Caco-2 (cell line): ENCODE measurements around the gene SLC5A3. TPM values are rescaled to one million over a fixed set of nuclear protein-coding genes. Genes with fewer than 3 reads are reported as not detected.

Experiments used
- BruUV-seq: library from RNA; stranded (reverse); fragments of 400-500 nt; replicated peaks from 2 replicates; lab custom pipeline; 2021; lab: Mats Ljungman, UMichigan
- CTCF ChIA-PET: fragments of 300-600 bp; sonication (Branson Sonifier 250); formaldehyde crosslinking; loops from one replicate; lab custom pipeline; 2022; ENCODE audit warnings: antibody characterized with exemption; lab: Charles Lee
- POLR2A ChIA-PET: fragments of 300-600 bp; sonication (Branson Sonifier 250); formaldehyde crosslinking; loops from one replicate; lab custom pipeline; 2022; ENCODE audit warnings: antibody characterized with exemption; lab: Charles Lee
- DNase-seq, 2 experiments: peaks; one replicate each; pipeline versions ENCODE4 v3.0.0 to v3.0.0-alpha.2; 2020 to 2022
- H3K27me3 ChIP-seq: replicated peaks from 2 replicates; pipeline ENCODE4 v1.6.0; 2011; ENCODE audit warnings: low read length; ENCODE audit not compliant: control insufficient read depth, insufficient read depth
- H3K36me3 ChIP-seq: 2 replicates; pipeline ENCODE4 v1.5.1; 2011; ENCODE audit warnings: low read length; ENCODE audit not compliant: control insufficient read depth, insufficient read depth
- H3K4me1 ChIP-seq: fragments of 250-450 bp; sonication (Bioruptor Pico); 2 replicates; pipeline ENCODE4 v1.5.1; 2020; ENCODE audit warnings: mild to moderate bottlenecking
- H3K4me3 ChIP-seq: 2 replicates; pipeline ENCODE4 v1.5.1; 2011; ENCODE audit warnings: low read depth, mild to moderate bottlenecking, control low read depth, low read length
- H3K9me3 ChIP-seq: fragments of 250-450 bp; sonication (Bioruptor Pico); 2 replicates; pipeline ENCODE4 v1.5.1; 2020; ENCODE audit warnings: mild to moderate bottlenecking, moderate library complexity
- H3K27ac Mint-ChIP-seq: one replicate; pipeline ENCODE4 v1.8.0; 2022; ENCODE audit warnings: mixed read lengths; ENCODE audit not compliant: unreplicated experiment
- H3K27me3 Mint-ChIP-seq: one replicate; pipeline ENCODE4 v1.8.0; 2022; ENCODE audit warnings: mixed read lengths; ENCODE audit not compliant: insufficient read depth, unreplicated experiment
- H3K36me3 Mint-ChIP-seq: one replicate; pipeline ENCODE4 v1.8.0; 2022; ENCODE audit warnings: mild to moderate bottlenecking, mixed read lengths; ENCODE audit not compliant: insufficient read depth, unreplicated experiment
- H3K4me1 Mint-ChIP-seq: one replicate; pipeline ENCODE4 v1.8.0; 2022; ENCODE audit warnings: low read depth, mixed read lengths; ENCODE audit not compliant: unreplicated experiment
- H3K4me3 Mint-ChIP-seq: one replicate; pipeline ENCODE4 v1.8.0; 2022; ENCODE audit warnings: mild to moderate bottlenecking, moderate library complexity, mixed read lengths; ENCODE audit not compliant: unreplicated experiment
- H3K9me3 Mint-ChIP-seq: one replicate; pipeline ENCODE4 v1.8.0; 2022; ENCODE audit warnings: mixed read lengths; ENCODE audit not compliant: unreplicated experiment
- intact Hi-C: fragments of 100-400 bp; cut with micrococcal nuclease; formaldehyde crosslinking; loops from one replicate; pipeline ENCODE4 v1.10.0; 2022; ENCODE audit not compliant: unreplicated experiment
- total RNA-seq: library from RNA; stranded (reverse); gene quantifications from 2 replicates; pipeline ENCODE4 v1.2.3, GENCODE V29; 2022
- TF ChIP-seq, protein P1 (sequence below), 2 experiments: fragments of 200-600 bp in 1 of 2; IDR thresholded peaks; 1 replicate in 1 of 2; 2 replicates in 1 of 2; pipeline versions ENCODE4 v1.5.1 to v1.8.0; 2011 to 2022; ENCODE audit warnings: antibody characterized with exemption in 1 of 2, control low read depth in 1 of 2, inconsistent platforms in 1 of 2, low read depth in 1 of 2, low read length in 1 of 2, mild to moderate bottlenecking in 1 of 2, moderate library complexity in 1 of 2; ENCODE audit not compliant: insufficient read depth in 1 of 2, severe bottlenecking in 1 of 2, unreplicated experiment in 1 of 2

SLC5A3 gene
- total RNA-seq, 1 experiment from 2014 or later: 19.1 TPM

DNA sequence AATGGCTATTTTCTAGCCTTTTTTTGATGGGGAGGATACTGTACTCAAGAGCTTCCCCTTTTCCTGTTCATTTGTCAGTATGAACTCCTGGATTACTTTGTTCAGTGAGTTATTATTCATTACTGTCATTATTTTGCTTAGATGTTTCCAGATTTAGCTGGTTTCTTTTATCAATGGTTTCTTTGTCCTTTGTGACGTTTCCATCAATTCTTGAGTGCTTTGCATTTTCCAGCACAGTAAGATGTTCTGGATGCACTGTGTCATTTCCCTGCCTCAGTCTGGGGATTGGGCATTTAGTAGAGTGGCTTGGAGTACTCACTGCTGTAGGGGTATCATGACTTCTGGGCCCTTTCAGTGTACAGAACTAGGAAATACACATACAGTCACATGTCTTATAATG lies 34.2 kb downstream of the SLC5A3 start:
- ChIA-PET CTCF (no interaction called here), POLR2A (no interaction called here)
- H3K36me3 ChIP-seq: no peaks in the 10 kb centered on the region
- no peaks in the 10 kb centered on the region for H3K27me3 ChIP-seq
- no peak for DNase-seq
- TF ChIP-seq, protein P1, sequence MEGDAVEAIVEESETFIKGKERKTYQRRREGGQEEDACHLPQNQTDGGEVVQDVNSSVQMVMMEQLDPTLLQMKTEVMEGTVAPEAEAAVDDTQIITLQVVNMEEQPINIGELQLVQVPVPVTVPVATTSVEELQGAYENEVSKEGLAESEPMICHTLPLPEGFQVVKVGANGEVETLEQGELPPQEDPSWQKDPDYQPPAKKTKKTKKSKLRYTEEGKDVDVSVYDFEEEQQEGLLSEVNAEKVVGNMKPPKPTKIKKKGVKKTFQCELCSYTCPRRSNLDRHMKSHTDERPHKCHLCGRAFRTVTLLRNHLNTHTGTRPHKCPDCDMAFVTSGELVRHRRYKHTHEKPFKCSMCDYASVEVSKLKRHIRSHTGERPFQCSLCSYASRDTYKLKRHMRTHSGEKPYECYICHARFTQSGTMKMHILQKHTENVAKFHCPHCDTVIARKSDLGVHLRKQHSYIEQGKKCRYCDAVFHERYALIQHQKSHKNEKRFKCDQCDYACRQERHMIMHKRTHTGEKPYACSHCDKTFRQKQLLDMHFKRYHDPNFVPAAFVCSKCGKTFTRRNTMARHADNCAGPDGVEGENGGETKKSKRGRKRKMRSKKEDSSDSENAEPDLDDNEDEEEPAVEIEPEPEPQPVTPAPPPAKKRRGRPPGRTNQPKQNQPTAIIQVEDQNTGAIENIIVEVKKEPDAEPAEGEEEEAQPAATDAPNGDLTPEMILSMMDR (IDR thresholded peaks at IDR 0.05; ENCODE audit: insufficient read depth in 1 of 2, low read depth in 1 of 2, low read length in 1 of 2, severe bottlenecking in 1 of 2, unreplicated experiment in 1 of 2): no peak
- Mint-ChIP-seq H3K4me3 (no peak overlapping the region), H3K9me3 (no peaks in the 10 kb centered on the region), H3K36me3 (peaks cover 40% of the 10 kb centered on the region), H3K27me3 (no peaks in the 10 kb centered on the region), H3K27ac (no peak overlapping the region), H3K4me1 (no peaks in the 10 kb centered on the region)
- no peaks in the 10 kb centered on the region; the same call in 1 of the 2 replicates for H3K4me1 ChIP-seq
- H3K9me3 ChIP-seq: no peaks in the 10 kb centered on the region
- no peak overlapping the region for H3K4me3 ChIP-seq
- no TSS peak for BruUV-seq
- intact Hi-C loops: no loop called here

DNA sequence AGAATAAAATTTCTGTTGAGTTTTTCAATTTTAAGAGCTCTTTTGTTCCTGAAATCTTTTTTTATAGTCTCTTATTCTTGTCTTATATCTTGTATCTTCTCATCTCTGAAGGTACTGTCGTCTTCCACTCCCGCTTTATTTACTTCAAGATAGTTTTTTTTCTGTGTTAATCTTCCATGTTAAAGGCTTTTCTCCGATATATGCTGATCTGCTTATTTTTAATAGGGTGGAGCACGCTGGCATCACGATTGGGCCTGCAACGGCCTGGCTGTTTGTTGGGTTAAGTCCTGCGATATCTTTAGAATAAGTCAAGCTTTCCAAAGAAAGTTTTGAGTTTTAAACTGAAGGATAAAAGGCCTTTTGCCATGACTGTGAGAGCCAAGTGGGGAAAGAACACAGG lies 35.7 kb downstream of the SLC5A3 start:
- Histone ChIP-seq H3K4me1 (peaks cover 12% of the 10 kb centered on the region), H3K27me3 (no peaks in the 10 kb centered on the region), H3K36me3 (no peaks in the 10 kb centered on the region), H3K9me3 (no peaks in the 10 kb centered on the region), H3K4me3 (no peak overlapping the region)
- no peak overlapping the region for H3K27ac Mint-ChIP-seq
- H3K9me3 Mint-ChIP-seq: no peaks in the 10 kb centered on the region
- no peak for DNase-seq
- peaks cover 34% of the 10 kb centered on the region for H3K36me3 Mint-ChIP-seq
- peaks cover 9% of the 10 kb centered on the region for H3K4me1 Mint-ChIP-seq
- H3K4me3 Mint-ChIP-seq: no peak overlapping the region
- POLR2A ChIA-PET: no interaction called here
- intact Hi-C loops: no loop called here
- CTCF ChIA-PET: interaction anchor here (0.6 to 1.3 kb wide), 2 partner anchors 142 to 149 kb away, joined by 3 read pairs; no protein-coding TSS in a partner anchor
- no TSS peak for BruUV-seq
- no peaks in the 10 kb centered on the region for H3K27me3 Mint-ChIP-seq
- TF ChIP-seq, protein P1 (IDR thresholded peaks at IDR 0.05; ENCODE audit: insufficient read depth in 1 of 2, low read depth in 1 of 2, low read length in 1 of 2, severe bottlenecking in 1 of 2, unreplicated experiment in 1 of 2): no peak

- H3K27ac Mint-ChIP-seq: no peak overlapping the region
- H3K27me3 Mint-ChIP-seq: no peaks in the 10 kb centered on the region
- no TSS peak for BruUV-seq
- H3K36me3 ChIP-seq: no peaks in the 10 kb centered on the region
- H3K9me3 Mint-ChIP-seq: no peaks in the 10 kb centered on the region
- no peaks in the 10 kb centered on the region for H3K27me3 ChIP-seq
- H3K36me3 Mint-ChIP-seq: peaks cover 47% of the 10 kb centered on the region
- TF ChIP-seq, protein P1 (IDR thresholded peaks at IDR 0.05; ENCODE audit: insufficient read depth in 1 of 2, low read depth in 1 of 2, low read length in 1 of 2, severe bottlenecking in 1 of 2, unreplicated experiment in 1 of 2): no peak
- H3K4me1 Mint-ChIP-seq: peaks cover 10% of the 10 kb centered on the region
- intact Hi-C loops: no loop called here
- POLR2A ChIA-PET: no interaction called here
- no peak for DNase-seq
- H3K4me3 ChIP-seq: no peak overlapping the region
- H3K4me1 ChIP-seq: peaks cover 28% of the 10 kb centered on the region
- CTCF ChIA-PET: no interaction called here
- H3K4me3 Mint-ChIP-seq: no peak overlapping the region
- H3K9me3 ChIP-seq: no peaks in the 10 kb centered on the region
Observed at GRCh38 chr21:34110594-34111202, 37.3 kb downstream of the SLC5A3 start.
